ENCODE results near the gene ULBP2. TPM values are rescaled to one million over a fixed set of nuclear protein-coding genes. Genes with fewer than 3 reads are reported as not detected.
A peak's percentile ranks its signal among the peaks of the same experiment; 100 is the strongest.

ULBP2 gene
- total RNA-seq, 1 experiment from 2014 or later = not detected

DNA sequence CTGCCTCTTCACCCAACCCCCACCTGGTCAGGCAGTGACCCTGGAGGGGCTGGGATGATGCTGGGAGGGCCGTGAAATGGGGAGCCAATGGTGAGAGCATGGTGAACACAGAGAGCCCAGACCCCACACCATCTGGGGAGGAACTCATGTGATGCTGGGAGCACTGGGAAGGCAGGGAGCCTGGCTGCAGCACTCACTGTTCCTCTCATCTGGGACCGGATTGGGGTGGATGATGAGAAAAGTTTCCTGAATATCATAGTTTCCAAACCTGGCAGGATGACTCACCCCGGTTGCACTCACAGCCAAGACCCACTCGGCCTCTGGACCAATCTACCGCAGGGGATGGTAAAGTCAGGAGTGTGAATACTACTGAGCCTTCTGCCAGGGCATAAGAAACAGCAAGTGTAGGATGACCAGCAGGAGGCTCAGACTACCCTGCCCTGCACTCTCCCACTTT, 43.7 kb downstream of the ULBP2 start:
- no peak overlapping the region for H3K4me3 Mint-ChIP-seq
- H2BK20ac ChIP-seq (ENCODE audit: low read depth, low read length, poor library complexity, severe bottlenecking) = no peak overlapping the region
- H3K27me3 ChIP-seq (ENCODE audit: insufficient read depth, low read length) = peaks cover 84% of the 10 kb centered on the region
- H3T11ph ChIP-seq (ENCODE audit: low read length) = no peak overlapping the region
- H4K20me1 ChIP-seq (ENCODE audit: control insufficient read depth, insufficient read depth, insufficient read length) = no peaks in the 10 kb centered on the region
- no peak overlapping the region for H3K56ac ChIP-seq (ENCODE audit: insufficient read length, low read depth, low read length)
- H4K8ac ChIP-seq (replicated peaks; ENCODE audit: insufficient read length, low read depth, low read length) = no peak overlapping the region
- H3K79me1 ChIP-seq (ENCODE audit: insufficient read depth, low read depth, low read length, poor library complexity, severe bottlenecking) = no peaks in the 10 kb centered on the region
- H3K23me2 ChIP-seq (ENCODE audit: insufficient read length, low read depth, low read length, poor library complexity, severe bottlenecking) = peaks cover 3% of the 10 kb centered on the region
- DNase-seq = no peak
- H3K4ac ChIP-seq (ENCODE audit: low read depth, low read length) = no peak overlapping the region
- no peak overlapping the region for H4K5ac ChIP-seq (ENCODE audit: insufficient read length, low read depth, low read length)
- no peak overlapping the region for H2AFZ ChIP-seq (ENCODE audit: low read length)
- H2BK5ac ChIP-seq (ENCODE audit: insufficient read length, low read length) = no peak overlapping the region
- no peaks in the 10 kb centered on the region for H3K79me2 ChIP-seq (ENCODE audit: insufficient read depth, low read length)
- H3K27ac ChIP-seq (ENCODE audit: insufficient read length, low read depth, low read length) = no peak overlapping the region
- no peak overlapping the region for H2BK120ac ChIP-seq (ENCODE audit: low read depth, low read length, poor library complexity, severe bottlenecking)
- H2BK12ac ChIP-seq (ENCODE audit: insufficient read length, low read depth, low read length) = no peak overlapping the region
- H3K27me3 Mint-ChIP-seq (ENCODE audit: low read depth) = peaks cover 99% of the 10 kb centered on the region
- no peaks in the 10 kb centered on the region for H3K9me3 ChIP-seq (ENCODE audit: control insufficient read depth, low read depth, low read length)
- H3K18ac ChIP-seq (ENCODE audit: insufficient read length, low read depth, low read length) = no peak overlapping the region
- H3K4me2 ChIP-seq (ENCODE audit: insufficient read depth, insufficient read length, low read length) = no peak overlapping the region
- H3K23ac ChIP-seq (ENCODE audit: insufficient read length, low read depth, low read length) = no peak overlapping the region
- peak overlapping the region in 1 of 3 experiments; percentile 31; a peak in 1 of 7 replicates for H3K27ac Mint-ChIP-seq
- H3K4me1 Mint-ChIP-seq = peaks cover 20 to 35% of the 10 kb centered on the region in 2 experiments
- no peak for TF ChIP-seq CTCF (conservative IDR thresholded peaks at IDR 0.05)
- no peak overlapping the region for H4K91ac ChIP-seq (ENCODE audit: insufficient read length, low read depth, low read length)
- WGBS (ENCODE audit: extremely low coverage, insufficient read length, low lambda C conversion rate) = no CpG with 5 or more reads among the region's 5 CpGs
- no peak overlapping the region for H3K14ac ChIP-seq (ENCODE audit: insufficient read depth, low read length)
- H3K36me3 Mint-ChIP-seq (ENCODE audit: insufficient read depth in 1 of 3, low read depth in 3 of 3) = no peaks in the 10 kb centered on the region; a peak in 2 of 7 replicates
- no peaks in the 10 kb centered on the region for H3K4me1 ChIP-seq (ENCODE audit: insufficient read depth, low read length)
- H3K9me3 Mint-ChIP-seq = peaks cover 0 to 13% of the 10 kb centered on the region in 2 experiments; a peak in 3 of 5 replicates
- no peak overlapping the region for H2AK5ac ChIP-seq (ENCODE audit: insufficient read length, low read length)
- H3K9ac ChIP-seq (ENCODE audit: extremely low read depth, insufficient read length, low read length) = no peak overlapping the region
- no peak overlapping the region for H2BK15ac ChIP-seq (ENCODE audit: low read depth, low read length)

Data from H9 (cell line).